Breast epithelium (tissue), 3 donors: ENCODE results near the gene SLC25A52.
"Not testable (repeated sequence)": the region's sequence is repeated elsewhere in the genome, so short reads cannot be mapped to it uniquely, and the experiment has no call there.

ENCODE experiments used
- POLR2AphosphoS5 ChIP-seq, 3 donors: sonication (generic); formaldehyde crosslinking; IDR thresholded peaks; one replicate each; pipeline ENCODE4 v1.6.1; 2017; ENCODE audit warnings: antibody characterized with exemption in 3 of 3
- TF ChIP-seq, protein P1 (sequence below), 3 donors: fragments of 450-650 bp; IDR thresholded peaks; one replicate each; pipeline ENCODE4 v1.5.1; 2016 to 2017; ENCODE audit warnings: antibody characterized with exemption in 3 of 3, mild to moderate bottlenecking in 3 of 3, moderate library complexity in 3 of 3

DNA sequence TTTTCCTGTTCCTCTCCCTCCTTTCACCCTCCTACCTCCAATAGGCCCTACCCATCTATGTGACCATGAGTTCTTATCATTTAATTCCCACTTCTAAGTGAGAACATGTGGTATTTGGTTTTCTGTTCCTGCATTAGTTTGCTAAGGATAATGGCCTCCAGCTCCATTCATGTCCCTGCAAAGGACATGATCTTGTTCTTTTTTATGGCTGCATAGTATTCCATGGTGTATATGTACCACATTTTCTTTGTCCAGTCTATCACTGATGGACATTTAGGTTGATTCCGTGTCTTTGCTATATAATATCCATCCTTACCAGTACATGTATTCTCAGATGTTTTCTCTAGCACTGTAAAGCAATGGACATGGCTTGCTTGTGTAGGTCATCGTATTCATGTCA is 31.5 kb downstream of the SLC25A52 start:
- TF ChIP-seq, protein P1, sequence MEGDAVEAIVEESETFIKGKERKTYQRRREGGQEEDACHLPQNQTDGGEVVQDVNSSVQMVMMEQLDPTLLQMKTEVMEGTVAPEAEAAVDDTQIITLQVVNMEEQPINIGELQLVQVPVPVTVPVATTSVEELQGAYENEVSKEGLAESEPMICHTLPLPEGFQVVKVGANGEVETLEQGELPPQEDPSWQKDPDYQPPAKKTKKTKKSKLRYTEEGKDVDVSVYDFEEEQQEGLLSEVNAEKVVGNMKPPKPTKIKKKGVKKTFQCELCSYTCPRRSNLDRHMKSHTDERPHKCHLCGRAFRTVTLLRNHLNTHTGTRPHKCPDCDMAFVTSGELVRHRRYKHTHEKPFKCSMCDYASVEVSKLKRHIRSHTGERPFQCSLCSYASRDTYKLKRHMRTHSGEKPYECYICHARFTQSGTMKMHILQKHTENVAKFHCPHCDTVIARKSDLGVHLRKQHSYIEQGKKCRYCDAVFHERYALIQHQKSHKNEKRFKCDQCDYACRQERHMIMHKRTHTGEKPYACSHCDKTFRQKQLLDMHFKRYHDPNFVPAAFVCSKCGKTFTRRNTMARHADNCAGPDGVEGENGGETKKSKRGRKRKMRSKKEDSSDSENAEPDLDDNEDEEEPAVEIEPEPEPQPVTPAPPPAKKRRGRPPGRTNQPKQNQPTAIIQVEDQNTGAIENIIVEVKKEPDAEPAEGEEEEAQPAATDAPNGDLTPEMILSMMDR (IDR thresholded peaks at IDR 0.05): not testable (repeated sequence)
- TF ChIP-seq POLR2AphosphoS5 (IDR thresholded peaks at IDR 0.05): not testable (repeated sequence)
